Measurements from ENCODE around the gene PTPN13. TPM values are rescaled to one million over a fixed set of nuclear protein-coding genes. Genes with fewer than 3 reads are reported as not detected.

PTPN13 gene
- total and polyA plus RNA-seq, 4 experiments from 2014 or later = 1.5 to 11.9 (median 7.7) TPM

- H3K9me3 Mint-ChIP-seq = peaks cover 0 to 20% (median 4%) of the 10 kb centered on the region in 8 donors
- intact Hi-C loops (cut with micrococcal nuclease) = no loop called here
- no peaks in the 10 kb centered on the region for H3K27me3 ChIP-seq (ENCODE audit: insufficient read depth, low read length)
- no peaks in the 10 kb centered on the region for H3K4me1 ChIP-seq (ENCODE audit: insufficient read depth, low read length)
- peaks cover 3 to 37% of the 10 kb centered on the region in 2 donors for H3K36me3 Mint-ChIP-seq
- H3K27ac Mint-ChIP-seq = no peak overlapping the region
- no peaks in the 10 kb centered on the region for H3K9me3 ChIP-seq (ENCODE audit: control insufficient read depth in 1 of 2, low read length in 2 of 2)
- peaks cover 1 to 3% of the 10 kb centered on the region in 2 donors for H3K27me3 Mint-ChIP-seq
- no peak for DNase-seq
- CTCF ChIA-PET (ENCODE audit: partially characterized antibody) = no interaction called here
- no peak overlapping the region for H3K4me3 ChIP-seq (ENCODE audit: low read length in 2 of 2)
- H3K4me3 Mint-ChIP-seq = no peak overlapping the region
- H3K27ac ChIP-seq (ENCODE audit: low read depth, low read length) = no peak overlapping the region
- H3K36me3 ChIP-seq (ENCODE audit: insufficient read depth, low read length) = no peaks in the 10 kb centered on the region
- POLR2A ChIA-PET (ENCODE audit: partially characterized antibody) = no interaction called here
- H3K4me1 Mint-ChIP-seq = no peaks in the 10 kb centered on the region
Measured at GRCh38 chr4:86741846-86742245, 147.7 kb downstream of the PTPN13 start.

- ChIA-PET CTCF (ENCODE audit: partially characterized antibody) (no interaction called here), POLR2A (ENCODE audit: partially characterized antibody) (no interaction called here)
Measured at GRCh38 chr4:86744570-86744969, 150.5 kb downstream of the PTPN13 start.

GRCh38 chr4:86749121-86749520 lies 155.0 kb downstream of the PTPN13 start:
- no peak overlapping the region for H3K27ac Mint-ChIP-seq

More at GRCh38 chr4:86744570-86744969, 150.5 kb downstream of the PTPN13 start:
- H3K4me1 ChIP-seq (ENCODE audit: insufficient read depth, low read length) = no peaks in the 10 kb centered on the region
- intact Hi-C loops (cut with micrococcal nuclease) = no loop called here
- no peaks in the 10 kb centered on the region for H3K4me1 Mint-ChIP-seq
- peaks cover 1 to 3% of the 10 kb centered on the region in 2 donors for H3K27me3 Mint-ChIP-seq
- H3K36me3 Mint-ChIP-seq = peaks cover 3 to 23% of the 10 kb centered on the region in 2 donors
- no peak overlapping the region for H3K27ac Mint-ChIP-seq
- H3K9me3 Mint-ChIP-seq = peaks cover 0 to 17% (median 3%) of the 10 kb centered on the region in 8 donors
- H3K27me3 ChIP-seq (ENCODE audit: insufficient read depth, low read length) = no peaks in the 10 kb centered on the region
- no peak overlapping the region for H3K4me3 ChIP-seq (ENCODE audit: low read length in 2 of 2)
- no peak for DNase-seq
- H3K36me3 ChIP-seq (ENCODE audit: insufficient read depth, low read length) = no peaks in the 10 kb centered on the region
- H3K9me3 ChIP-seq (ENCODE audit: control insufficient read depth in 1 of 2, low read length in 2 of 2) = no peaks in the 10 kb centered on the region
- no peak overlapping the region for H3K27ac ChIP-seq (ENCODE audit: low read depth, low read length)
- no peak overlapping the region for H3K4me3 Mint-ChIP-seq

GRCh38 chr4:86755388-86755787 lies 161.3 kb downstream of the PTPN13 start:
- H3K4me1 ChIP-seq (ENCODE audit: insufficient read depth, low read length) = no peaks in the 10 kb centered on the region
- intact Hi-C loops (cut with micrococcal nuclease) = no loop called here
- H3K9me3 ChIP-seq (ENCODE audit: control insufficient read depth in 1 of 2, low read length in 2 of 2) = no peaks in the 10 kb centered on the region
- H3K27ac ChIP-seq (ENCODE audit: low read depth, low read length) = no peak overlapping the region
- ChIA-PET POLR2A (ENCODE audit: partially characterized antibody) (no interaction called here), CTCF (ENCODE audit: partially characterized antibody) (no interaction called here)
- Mint-ChIP-seq H3K27ac (no peak overlapping the region), H3K4me1 (no peaks in the 10 kb centered on the region), H3K9me3 (no peaks in the 10 kb centered on the region), H3K27me3 (peaks cover 0 to 3% of the 10 kb centered on the region in 2 donors), H3K4me3 (no peak overlapping the region), H3K36me3 (peaks cover 0 to 7% of the 10 kb centered on the region in 2 donors)
- no peak overlapping the region for H3K4me3 ChIP-seq (ENCODE audit: low read length in 2 of 2)
- H3K27me3 ChIP-seq (ENCODE audit: insufficient read depth, low read length) = no peaks in the 10 kb centered on the region
- H3K36me3 ChIP-seq (ENCODE audit: insufficient read depth, low read length) = no peaks in the 10 kb centered on the region
- DNase-seq = no peak

More at GRCh38 chr4:86749121-86749520, 155.0 kb downstream of the PTPN13 start:
- Histone ChIP-seq H3K36me3 (ENCODE audit: insufficient read depth, low read length) (no peaks in the 10 kb centered on the region), H3K4me3 (ENCODE audit: low read length in 2 of 2) (no peak overlapping the region), H3K4me1 (ENCODE audit: insufficient read depth, low read length) (no peaks in the 10 kb centered on the region), H3K9me3 (ENCODE audit: control insufficient read depth in 1 of 2, low read length in 2 of 2) (no peaks in the 10 kb centered on the region), H3K27me3 (ENCODE audit: insufficient read depth, low read length) (no peaks in the 10 kb centered on the region), H3K27ac (ENCODE audit: low read depth, low read length) (no peak overlapping the region)
- POLR2A ChIA-PET (ENCODE audit: partially characterized antibody) = no interaction called here
- CTCF ChIA-PET (ENCODE audit: partially characterized antibody) = no interaction called here
- peaks cover 0 to 4% (median 0%) of the 10 kb centered on the region in 8 donors for H3K9me3 Mint-ChIP-seq
- H3K4me3 Mint-ChIP-seq = no peak overlapping the region
- H3K36me3 Mint-ChIP-seq = no peaks in the 10 kb centered on the region
- no peaks in the 10 kb centered on the region for H3K4me1 Mint-ChIP-seq
- intact Hi-C loops (cut with micrococcal nuclease) = no loop called here
- H3K27me3 Mint-ChIP-seq = peaks cover 0 to 3% of the 10 kb centered on the region in 2 donors
- no peak for DNase-seq

- H3K27ac Mint-ChIP-seq = no peak overlapping the region
- intact Hi-C loops (cut with micrococcal nuclease) = no loop called here
- no peak for DNase-seq
Measured at GRCh38 chr4:86757468-86757867, 163.4 kb downstream of the PTPN13 start.

GRCh38 chr4:86759298-86759697 lies 165.2 kb downstream of the PTPN13 start:
- no peaks in the 10 kb centered on the region for H3K9me3 ChIP-seq (ENCODE audit: control insufficient read depth in 1 of 2, low read length in 2 of 2)
- no peaks in the 10 kb centered on the region for H3K4me1 Mint-ChIP-seq
- H3K27ac ChIP-seq (ENCODE audit: low read depth, low read length) = no peak overlapping the region
- H3K27me3 Mint-ChIP-seq = no peaks in the 10 kb centered on the region
- POLR2A ChIA-PET (ENCODE audit: partially characterized antibody) = no interaction called here
- no peaks in the 10 kb centered on the region for H3K27me3 ChIP-seq (ENCODE audit: insufficient read depth, low read length)
- no peak overlapping the region for H3K4me3 ChIP-seq (ENCODE audit: low read length in 2 of 2)
- H3K9me3 Mint-ChIP-seq = no peaks in the 10 kb centered on the region
- H3K27ac Mint-ChIP-seq = peak overlapping the region in 1 of 7 donors; percentile 7
- H3K4me3 Mint-ChIP-seq = no peak overlapping the region
- H3K36me3 ChIP-seq (ENCODE audit: insufficient read depth, low read length) = no peaks in the 10 kb centered on the region
- H3K36me3 Mint-ChIP-seq = peaks cover 0 to 23% of the 10 kb centered on the region in 2 donors
- no peaks in the 10 kb centered on the region for H3K4me1 ChIP-seq (ENCODE audit: insufficient read depth, low read length)
- DNase-seq = no peak
- intact Hi-C loops (cut with micrococcal nuclease) = no loop called here
- CTCF ChIA-PET (ENCODE audit: partially characterized antibody) = no interaction called here

More at GRCh38 chr4:86757468-86757867, 163.4 kb downstream of the PTPN13 start:
- Histone ChIP-seq H3K27me3 (ENCODE audit: insufficient read depth, low read length) (no peaks in the 10 kb centered on the region), H3K4me3 (ENCODE audit: low read length in 2 of 2) (no peak overlapping the region), H3K9me3 (ENCODE audit: control insufficient read depth in 1 of 2, low read length in 2 of 2) (no peaks in the 10 kb centered on the region), H3K4me1 (ENCODE audit: insufficient read depth, low read length) (no peaks in the 10 kb centered on the region), H3K27ac (ENCODE audit: low read depth, low read length) (no peak overlapping the region), H3K36me3 (ENCODE audit: insufficient read depth, low read length) (no peaks in the 10 kb centered on the region)
- Mint-ChIP-seq H3K36me3 (peaks cover 0 to 18% of the 10 kb centered on the region in 2 donors), H3K4me3 (no peak overlapping the region), H3K27me3 (peaks cover 0 to 3% of the 10 kb centered on the region in 2 donors), H3K9me3 (no peaks in the 10 kb centered on the region), H3K4me1 (no peaks in the 10 kb centered on the region)
- ChIA-PET CTCF (ENCODE audit: partially characterized antibody) (interaction anchor here (0.7 to 1.3 kb wide), 4 partner anchors 11 to 1322 kb away, joined by 3 read pairs; no protein-coding TSS in a partner anchor), POLR2A (ENCODE audit: partially characterized antibody) (no interaction called here)

- no peak overlapping the region for H3K4me3 ChIP-seq (ENCODE audit: low read length in 2 of 2)
- Mint-ChIP-seq H3K27ac (no peak overlapping the region), H3K27me3 (no peaks in the 10 kb centered on the region), H3K4me3 (no peak overlapping the region), H3K4me1 (no peaks in the 10 kb centered on the region), H3K9me3 (no peaks in the 10 kb centered on the region), H3K36me3 (peaks cover 0 to 27% of the 10 kb centered on the region in 2 donors)
- H3K4me1 ChIP-seq (ENCODE audit: insufficient read depth, low read length) = no peaks in the 10 kb centered on the region
- H3K27me3 ChIP-seq (ENCODE audit: insufficient read depth, low read length) = no peaks in the 10 kb centered on the region
- H3K27ac ChIP-seq (ENCODE audit: low read depth, low read length) = no peak overlapping the region
- no peaks in the 10 kb centered on the region for H3K36me3 ChIP-seq (ENCODE audit: insufficient read depth, low read length)
- CTCF ChIA-PET (ENCODE audit: partially characterized antibody) = no interaction called here
- H3K9me3 ChIP-seq (ENCODE audit: control insufficient read depth in 1 of 2, low read length in 2 of 2) = no peaks in the 10 kb centered on the region
- POLR2A ChIA-PET (ENCODE audit: partially characterized antibody) = no interaction called here
- intact Hi-C loops (cut with micrococcal nuclease) = no loop called here
- no peak for DNase-seq
Measured at GRCh38 chr4:86762649-86763048, 168.5 kb downstream of the PTPN13 start.

GRCh38 chr4:86769794-86770193 lies 175.7 kb downstream of the PTPN13 start:
- Histone ChIP-seq H3K27ac (ENCODE audit: low read depth, low read length) (no peak overlapping the region), H3K27me3 (ENCODE audit: insufficient read depth, low read length) (no peaks in the 10 kb centered on the region), H3K4me3 (ENCODE audit: low read length in 2 of 2) (no peak overlapping the region), H3K9me3 (ENCODE audit: control insufficient read depth in 1 of 2, low read length in 2 of 2) (no peaks in the 10 kb centered on the region), H3K36me3 (ENCODE audit: insufficient read depth, low read length) (no peaks in the 10 kb centered on the region), H3K4me1 (ENCODE audit: insufficient read depth, low read length) (no peaks in the 10 kb centered on the region)
- no peak overlapping the region for H3K4me3 Mint-ChIP-seq
- H3K4me1 Mint-ChIP-seq = no peaks in the 10 kb centered on the region
- H3K9me3 Mint-ChIP-seq = no peaks in the 10 kb centered on the region
- POLR2A ChIA-PET (ENCODE audit: partially characterized antibody) = no interaction called here
- CTCF ChIA-PET (ENCODE audit: partially characterized antibody) = no interaction called here
- intact Hi-C loops (cut with micrococcal nuclease) = no loop called here
- H3K27ac Mint-ChIP-seq = no peak overlapping the region
- no peak for DNase-seq
- H3K27me3 Mint-ChIP-seq = peaks cover 2 to 3% of the 10 kb centered on the region in 2 donors
- H3K36me3 Mint-ChIP-seq = peaks cover 2 to 12% of the 10 kb centered on the region in 2 donors
